ENCODE measurements around the gene LZTR1.

LZTR1 gene

GRCh38 chr22:21016644-21017420 lies 34.7 kb downstream of the LZTR1 start:
- H3K9ac ChIP-seq (ENCODE audit: low read depth in 1 of 2, low read length in 2 of 2): no peak overlapping the region
- no peaks in the 10 kb centered on the region for H3K36me3 ChIP-seq (ENCODE audit: control insufficient read depth in 1 of 2, insufficient read depth in 2 of 2, low read length in 2 of 2)
- H3K4me3 ChIP-seq (ENCODE audit: low read depth in 1 of 2, low read length in 2 of 2): no peak overlapping the region
- H3K27me3 ChIP-seq (ENCODE audit: control insufficient read depth in 1 of 2, insufficient read depth in 2 of 2, low read length in 2 of 2): no peaks in the 10 kb centered on the region
- H3K4me1 ChIP-seq (ENCODE audit: control insufficient read depth in 1 of 2, insufficient read depth in 2 of 2, low read length in 2 of 2): peaks cover 12 to 29% of the 10 kb centered on the region in 2 donors
- no peak overlapping the region for H3K27ac ChIP-seq (ENCODE audit: low read depth, low read length)
- no peaks in the 10 kb centered on the region for H3K9me3 ChIP-seq (ENCODE audit: control insufficient read depth in 1 of 2, low read length in 2 of 2)

- Histone ChIP-seq H3K9me3 (ENCODE audit: control insufficient read depth in 1 of 2, low read length in 2 of 2) (no peaks in the 10 kb centered on the region), H3K27ac (ENCODE audit: low read depth, low read length) (no peak overlapping the region), H3K36me3 (ENCODE audit: control insufficient read depth in 1 of 2, insufficient read depth in 2 of 2, low read length in 2 of 2) (no peaks in the 10 kb centered on the region), H3K4me1 (ENCODE audit: control insufficient read depth in 1 of 2, insufficient read depth in 2 of 2, low read length in 2 of 2) (peaks cover 12 to 29% of the 10 kb centered on the region in 2 donors), H3K9ac (ENCODE audit: low read depth in 1 of 2, low read length in 2 of 2) (no peak overlapping the region), H3K4me3 (ENCODE audit: low read depth in 1 of 2, low read length in 2 of 2) (no peak overlapping the region), H3K27me3 (ENCODE audit: control insufficient read depth in 1 of 2, insufficient read depth in 2 of 2, low read length in 2 of 2) (no peaks in the 10 kb centered on the region)
Observed at GRCh38 chr22:21018314-21018713, 36.2 kb downstream of the LZTR1 start.

GRCh38 chr22:21020802-21021429 lies 38.8 kb downstream of the LZTR1 start:
- Histone ChIP-seq H3K9ac (ENCODE audit: low read depth in 1 of 2, low read length in 2 of 2) (no peak overlapping the region), H3K27ac (ENCODE audit: low read depth, low read length) (no peak overlapping the region), H3K4me1 (ENCODE audit: control insufficient read depth in 1 of 2, insufficient read depth in 2 of 2, low read length in 2 of 2) (peaks cover 0 to 10% of the 10 kb centered on the region in 2 donors), H3K36me3 (ENCODE audit: control insufficient read depth in 1 of 2, insufficient read depth in 2 of 2, low read length in 2 of 2) (no peaks in the 10 kb centered on the region), H3K27me3 (ENCODE audit: control insufficient read depth in 1 of 2, insufficient read depth in 2 of 2, low read length in 2 of 2) (no peaks in the 10 kb centered on the region), H3K4me3 (ENCODE audit: low read depth in 1 of 2, low read length in 2 of 2) (no peak overlapping the region), H3K9me3 (ENCODE audit: control insufficient read depth in 1 of 2, low read length in 2 of 2) (no peaks in the 10 kb centered on the region)

GRCh38 chr22:21022507-21022906 lies 40.4 kb downstream of the LZTR1 start:
- Histone ChIP-seq H3K27me3 (ENCODE audit: control insufficient read depth in 1 of 2, insufficient read depth in 2 of 2, low read length in 2 of 2) (no peaks in the 10 kb centered on the region), H3K9ac (ENCODE audit: low read depth in 1 of 2, low read length in 2 of 2) (no peak overlapping the region), H3K27ac (ENCODE audit: low read depth, low read length) (no peak overlapping the region), H3K36me3 (ENCODE audit: control insufficient read depth in 1 of 2, insufficient read depth in 2 of 2, low read length in 2 of 2) (no peaks in the 10 kb centered on the region), H3K4me1 (ENCODE audit: control insufficient read depth in 1 of 2, insufficient read depth in 2 of 2, low read length in 2 of 2) (peaks cover 0 to 3% of the 10 kb centered on the region in 2 donors), H3K9me3 (ENCODE audit: control insufficient read depth in 1 of 2, low read length in 2 of 2) (no peaks in the 10 kb centered on the region), H3K4me3 (ENCODE audit: low read depth in 1 of 2, low read length in 2 of 2) (no peak overlapping the region)

- no peak overlapping the region for H3K27ac ChIP-seq (ENCODE audit: low read depth, low read length)
- H3K4me1 ChIP-seq (ENCODE audit: control insufficient read depth in 1 of 2, insufficient read depth in 2 of 2, low read length in 2 of 2): peaks cover 0 to 3% of the 10 kb centered on the region in 2 donors
- no peaks in the 10 kb centered on the region for H3K36me3 ChIP-seq (ENCODE audit: control insufficient read depth in 1 of 2, insufficient read depth in 2 of 2, low read length in 2 of 2)
- H3K9me3 ChIP-seq (ENCODE audit: control insufficient read depth in 1 of 2, low read length in 2 of 2): no peaks in the 10 kb centered on the region
- H3K9ac ChIP-seq (ENCODE audit: low read depth in 1 of 2, low read length in 2 of 2): no peak overlapping the region
- H3K27me3 ChIP-seq (ENCODE audit: control insufficient read depth in 1 of 2, insufficient read depth in 2 of 2, low read length in 2 of 2): no peaks in the 10 kb centered on the region
- H3K4me3 ChIP-seq (ENCODE audit: low read depth in 1 of 2, low read length in 2 of 2): no peak overlapping the region
Observed at GRCh38 chr22:21022955-21023614, 41.0 kb downstream of the LZTR1 start.

- H3K9ac ChIP-seq (ENCODE audit: low read depth in 1 of 2, low read length in 2 of 2): no peak overlapping the region
- no peak overlapping the region for H3K4me3 ChIP-seq (ENCODE audit: low read depth in 1 of 2, low read length in 2 of 2)
- peaks cover 0 to 4% of the 10 kb centered on the region in 2 donors for H3K27me3 ChIP-seq (ENCODE audit: control insufficient read depth in 1 of 2, insufficient read depth in 2 of 2, low read length in 2 of 2)
- H3K36me3 ChIP-seq (ENCODE audit: control insufficient read depth in 1 of 2, insufficient read depth in 2 of 2, low read length in 2 of 2): no peaks in the 10 kb centered on the region
- H3K27ac ChIP-seq (ENCODE audit: low read depth, low read length): no peak overlapping the region
- no peaks in the 10 kb centered on the region for H3K9me3 ChIP-seq (ENCODE audit: control insufficient read depth in 1 of 2, low read length in 2 of 2)
- H3K4me1 ChIP-seq (ENCODE audit: control insufficient read depth in 1 of 2, insufficient read depth in 2 of 2, low read length in 2 of 2): peaks cover 0 to 3% of the 10 kb centered on the region in 2 donors
Observed at GRCh38 chr22:21025266-21025665, 43.2 kb downstream of the LZTR1 start.

GRCh38 chr22:21025763-21026755 lies 44.0 kb downstream of the LZTR1 start:
- H3K9me3 ChIP-seq (ENCODE audit: control insufficient read depth in 1 of 2, low read length in 2 of 2): no peaks in the 10 kb centered on the region
- no peak overlapping the region for H3K27ac ChIP-seq (ENCODE audit: low read depth, low read length)
- H3K27me3 ChIP-seq (ENCODE audit: control insufficient read depth in 1 of 2, insufficient read depth in 2 of 2, low read length in 2 of 2): peaks cover 0 to 8% of the 10 kb centered on the region in 2 donors
- H3K4me1 ChIP-seq (ENCODE audit: control insufficient read depth in 1 of 2, insufficient read depth in 2 of 2, low read length in 2 of 2): peaks cover 0 to 3% of the 10 kb centered on the region in 2 donors
- H3K36me3 ChIP-seq (ENCODE audit: control insufficient read depth in 1 of 2, insufficient read depth in 2 of 2, low read length in 2 of 2): no peaks in the 10 kb centered on the region
- H3K9ac ChIP-seq (ENCODE audit: low read depth in 1 of 2, low read length in 2 of 2): no peak overlapping the region
- no peak overlapping the region for H3K4me3 ChIP-seq (ENCODE audit: low read depth in 1 of 2, low read length in 2 of 2)

- H3K27me3 ChIP-seq (ENCODE audit: control insufficient read depth in 1 of 2, insufficient read depth in 2 of 2, low read length in 2 of 2): peaks cover 0 to 14% of the 10 kb centered on the region in 2 donors
- peaks cover 0 to 8% of the 10 kb centered on the region in 2 donors for H3K4me1 ChIP-seq (ENCODE audit: control insufficient read depth in 1 of 2, insufficient read depth in 2 of 2, low read length in 2 of 2)
- no peaks in the 10 kb centered on the region for H3K9me3 ChIP-seq (ENCODE audit: control insufficient read depth in 1 of 2, low read length in 2 of 2)
- no peak overlapping the region for H3K9ac ChIP-seq (ENCODE audit: low read depth in 1 of 2, low read length in 2 of 2)
- no peaks in the 10 kb centered on the region for H3K36me3 ChIP-seq (ENCODE audit: control insufficient read depth in 1 of 2, insufficient read depth in 2 of 2, low read length in 2 of 2)
- no peak overlapping the region for H3K4me3 ChIP-seq (ENCODE audit: low read depth in 1 of 2, low read length in 2 of 2)
- no peak overlapping the region for H3K27ac ChIP-seq (ENCODE audit: low read depth, low read length)
Observed at GRCh38 chr22:21026783-21027692, 44.9 kb downstream of the LZTR1 start.
